ENCODE measurements around the gene LCAT.
"Not testable (repeated sequence)": the region's sequence is repeated elsewhere in the genome, so short reads cannot be mapped to it uniquely, and the experiment has no call there.

LCAT gene

GRCh38 chr16:67931712-67932461 lies 12.0 kb downstream of the LCAT start, which contains the start of gene CTRL:
Gene CTRL (minus strand): TSS chr16:67931862. CDS start chr16:67931852, 10 bp downstream.
- no peak for DNase-seq

DNA sequence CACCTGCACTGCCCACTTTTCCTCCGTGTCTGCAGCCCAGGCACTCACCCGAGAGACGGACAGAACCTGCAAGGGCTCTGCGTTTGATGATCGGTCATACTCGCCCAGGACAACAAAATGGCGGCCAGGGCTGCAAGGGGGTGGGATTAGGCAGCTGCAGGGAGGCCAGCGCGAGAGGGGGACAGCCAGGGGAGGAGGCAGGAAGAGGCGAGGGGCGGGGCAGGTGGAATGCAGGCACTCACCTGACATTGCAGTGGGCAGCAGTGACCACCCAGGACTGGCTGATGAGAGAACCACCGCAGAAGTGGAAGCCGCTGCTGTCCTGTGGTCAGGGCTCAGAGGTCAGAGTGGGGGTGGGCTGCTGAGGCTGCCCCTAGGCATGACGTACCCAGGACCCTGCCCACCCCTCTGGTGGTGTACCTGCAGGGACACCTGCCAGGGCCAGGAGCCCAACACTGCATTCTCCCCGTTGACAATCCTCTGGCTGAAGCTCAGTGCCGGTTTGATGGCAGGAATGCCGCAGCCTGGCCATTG lies 13.2 kb downstream of the LCAT start:
- no peak for DNase-seq

DNA sequence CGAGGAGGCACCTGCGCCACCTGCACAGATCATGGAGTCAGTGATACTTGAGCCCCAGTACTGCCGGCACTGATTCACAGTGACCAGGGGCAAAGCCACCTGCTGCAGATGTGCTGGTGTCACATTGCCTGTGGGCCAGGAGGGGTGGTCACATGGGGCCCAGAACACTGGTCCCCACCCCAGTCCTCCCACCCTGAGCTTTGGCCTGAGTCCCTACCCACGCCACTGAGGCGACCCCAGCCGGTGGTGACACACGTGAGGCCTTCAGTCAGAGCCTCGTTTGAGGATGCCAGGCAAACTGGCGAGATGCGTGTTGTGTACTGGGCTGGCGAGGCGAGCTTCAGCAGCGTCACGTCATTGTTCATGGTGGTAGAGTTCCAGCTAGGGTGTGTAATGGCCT lies 13.7 kb downstream of the LCAT start:
- no peak for DNase-seq

DNA sequence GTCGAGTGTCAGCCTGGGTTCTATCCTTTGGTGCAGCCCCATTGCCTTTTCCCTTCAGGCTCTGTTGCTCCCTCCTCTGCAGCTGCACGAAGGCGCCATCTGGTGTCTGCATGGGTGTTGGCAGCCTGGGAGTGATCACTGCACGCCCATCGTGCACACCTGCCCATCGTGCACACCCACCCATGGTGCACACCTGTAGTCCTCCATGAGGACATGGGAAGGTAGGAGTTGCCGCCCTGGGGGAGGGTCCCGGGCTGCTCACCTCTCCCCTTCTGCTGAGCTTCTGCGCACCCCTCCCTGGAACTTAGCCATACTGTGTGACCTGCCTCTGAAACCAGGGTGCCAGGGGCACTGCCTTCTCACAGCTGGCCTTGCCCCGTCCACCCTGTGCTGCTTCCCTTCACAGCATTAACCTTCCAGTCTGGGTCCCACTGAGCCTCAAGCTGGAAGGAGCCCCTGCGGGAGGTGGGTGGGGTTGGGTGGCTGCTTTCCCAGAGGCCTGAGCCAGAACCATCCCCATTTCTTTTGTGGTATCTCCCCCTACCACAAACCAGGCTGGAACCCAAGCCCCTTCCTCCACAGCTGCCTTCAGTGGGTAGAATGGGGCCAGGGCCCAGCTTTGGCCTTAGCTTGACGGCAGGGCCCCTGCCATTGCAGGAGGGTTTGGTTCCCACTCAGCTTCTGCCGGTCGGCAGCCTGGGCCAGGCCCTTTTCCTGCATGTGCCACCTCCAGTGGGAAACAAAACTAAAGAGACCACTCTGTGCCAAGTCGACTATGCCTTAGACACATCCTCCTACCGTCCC lies 15.2 kb downstream of the LCAT start:
- peak; percentile 23 for DNase-seq

- no peak for DNase-seq
Observed at GRCh38 chr16:67928147-67928546, 15.8 kb downstream of the LCAT start.

GRCh38 chr16:67927131-67927941 lies 16.6 kb downstream of the LCAT start:
- DNase-seq: no peak

DNA sequence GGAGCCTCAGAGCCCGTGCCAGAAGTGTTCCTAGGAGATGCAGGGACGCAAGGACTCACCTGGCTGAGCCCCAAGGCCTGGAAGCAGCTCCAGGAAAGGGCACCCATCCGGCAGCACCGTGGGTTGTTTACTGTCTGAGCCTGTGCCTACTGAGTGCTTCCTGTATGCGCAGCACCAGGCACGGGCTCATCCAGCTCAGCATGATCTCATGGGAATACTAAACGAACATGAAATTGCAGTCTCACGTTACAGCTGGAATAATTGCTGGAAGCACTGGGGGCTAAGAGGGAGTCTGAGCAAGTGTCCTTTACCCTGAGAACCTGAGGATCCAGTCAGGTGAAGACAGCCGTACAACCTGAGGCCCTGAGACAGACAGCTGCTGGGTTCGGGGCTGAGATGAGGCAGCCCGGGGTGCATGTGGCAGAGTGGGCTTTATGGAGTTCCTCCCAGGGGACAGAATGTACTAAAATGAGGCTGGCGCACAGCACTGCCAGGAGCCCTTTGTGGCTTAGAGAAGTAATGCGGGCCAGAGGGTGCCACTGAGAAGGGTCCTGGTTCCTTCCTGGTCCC lies 17.7 kb downstream of the LCAT start:
- no peak for DNase-seq

- DNase-seq: no peak
Observed at GRCh38 chr16:67924140-67924906, 19.6 kb downstream of the LCAT start.

- no peak for DNase-seq
Observed at GRCh38 chr16:67923414-67924116, 20.4 kb downstream of the LCAT start.

DNA sequence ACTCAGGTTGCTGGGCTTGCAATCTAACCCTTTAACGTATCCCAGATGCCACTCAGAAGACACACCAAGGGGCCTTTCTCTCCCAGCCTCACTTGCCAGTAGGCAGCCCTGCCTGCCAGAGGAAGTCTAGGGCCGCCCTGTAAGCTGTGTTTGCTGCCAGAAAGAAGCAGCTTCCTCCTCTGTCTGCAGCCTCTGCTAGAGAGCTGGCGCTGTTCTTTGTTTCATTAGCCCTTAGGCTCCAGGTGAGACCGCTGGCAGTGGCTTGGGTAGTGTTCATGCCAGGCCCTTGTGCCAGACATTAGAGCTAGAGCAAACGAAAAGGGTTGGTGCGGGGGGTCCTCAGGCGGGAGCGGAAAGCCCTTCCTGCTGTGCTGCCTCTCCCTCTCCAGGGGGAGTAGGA lies 21.2 kb downstream of the LCAT start:
- no peak for DNase-seq

- no peak for DNase-seq
Observed at GRCh38 chr16:67922221-67922620, 21.7 kb downstream of the LCAT start.

DNA sequence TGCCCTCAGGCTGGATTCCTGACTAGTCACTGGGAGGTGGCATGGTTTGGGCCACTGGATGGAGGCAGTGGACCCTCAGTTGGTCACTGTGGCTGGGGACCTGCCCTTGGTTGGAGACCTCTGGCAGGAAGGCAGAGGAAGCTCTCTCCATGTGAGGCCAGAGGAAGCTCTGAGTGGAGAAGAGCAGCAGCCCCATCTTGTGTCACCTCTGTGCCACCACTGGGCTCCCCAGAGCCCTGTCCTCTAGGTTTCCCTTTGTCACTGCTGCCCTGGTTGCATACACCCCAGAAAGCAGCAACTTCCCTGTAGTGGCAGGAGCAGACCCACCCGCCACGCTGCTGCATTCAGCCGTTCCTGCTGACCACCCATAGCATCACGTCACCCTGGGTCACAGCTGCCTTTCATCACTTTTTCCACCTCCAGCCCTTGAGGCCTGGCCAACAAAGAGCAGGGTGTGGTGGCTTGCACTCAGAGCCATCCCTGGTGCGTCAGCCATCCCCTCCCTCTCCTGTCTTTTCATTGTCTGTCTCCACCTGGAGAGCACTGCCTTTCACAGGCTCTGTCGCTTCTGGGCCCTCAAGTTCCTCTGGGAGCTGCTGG lies 24.2 kb downstream of the LCAT start:
- DNase-seq: no peak

DNA sequence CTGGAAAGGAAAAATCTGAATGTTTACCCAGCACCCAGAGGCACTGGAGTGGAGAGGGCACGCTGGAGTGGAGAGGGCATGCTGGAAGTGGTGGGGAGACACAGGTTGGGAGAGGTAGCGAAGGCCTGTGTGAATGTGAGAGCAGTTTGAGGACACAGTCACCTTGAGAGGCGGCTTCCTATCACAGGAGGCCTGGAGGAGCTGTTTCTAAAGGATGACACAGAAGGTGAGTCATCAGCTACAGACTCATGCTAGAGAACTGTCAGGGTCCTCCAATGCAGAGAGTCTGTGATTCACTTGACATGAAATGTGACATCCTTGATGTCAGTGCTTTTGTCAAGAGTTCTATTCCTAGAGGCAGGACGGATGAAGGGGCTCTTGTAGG lies 26.1 kb downstream of the LCAT start:
- peak; percentile 42 for DNase-seq

DNA sequence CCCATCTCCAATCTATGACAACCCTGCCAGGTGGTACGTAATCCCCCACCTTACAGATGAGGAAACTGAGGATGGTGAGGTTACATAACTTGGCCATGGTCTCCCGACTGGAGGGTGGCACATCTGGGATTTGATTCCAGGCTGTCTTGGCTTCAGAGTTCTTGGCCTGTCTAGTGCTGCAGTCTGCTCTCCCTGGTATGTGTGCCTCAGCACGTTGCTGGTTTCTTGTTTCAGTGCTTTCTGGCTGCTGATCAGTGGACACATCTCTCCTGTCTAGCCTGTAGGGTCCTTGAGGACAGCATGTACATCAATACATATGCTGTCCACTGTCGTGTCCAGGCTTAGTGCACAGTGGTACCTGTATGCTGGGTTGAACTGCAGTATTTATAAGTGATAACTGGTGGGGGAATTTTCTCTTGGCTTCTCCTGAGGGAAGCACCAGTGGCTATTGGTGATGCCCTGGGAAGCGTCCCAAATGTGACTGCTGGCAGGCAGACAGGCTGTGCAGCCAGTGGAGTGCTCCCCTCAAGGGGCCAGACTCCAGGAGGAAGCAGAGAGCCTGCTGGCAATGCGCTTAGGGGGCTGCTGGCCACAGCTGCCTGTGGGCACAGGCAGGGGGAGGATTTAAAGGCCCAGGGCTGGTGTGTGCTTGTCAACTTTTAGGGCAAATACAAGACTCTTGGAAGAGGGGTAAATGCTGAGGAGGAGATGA lies 26.6 kb downstream of the LCAT start:
- DNase-seq: no peak

DNA sequence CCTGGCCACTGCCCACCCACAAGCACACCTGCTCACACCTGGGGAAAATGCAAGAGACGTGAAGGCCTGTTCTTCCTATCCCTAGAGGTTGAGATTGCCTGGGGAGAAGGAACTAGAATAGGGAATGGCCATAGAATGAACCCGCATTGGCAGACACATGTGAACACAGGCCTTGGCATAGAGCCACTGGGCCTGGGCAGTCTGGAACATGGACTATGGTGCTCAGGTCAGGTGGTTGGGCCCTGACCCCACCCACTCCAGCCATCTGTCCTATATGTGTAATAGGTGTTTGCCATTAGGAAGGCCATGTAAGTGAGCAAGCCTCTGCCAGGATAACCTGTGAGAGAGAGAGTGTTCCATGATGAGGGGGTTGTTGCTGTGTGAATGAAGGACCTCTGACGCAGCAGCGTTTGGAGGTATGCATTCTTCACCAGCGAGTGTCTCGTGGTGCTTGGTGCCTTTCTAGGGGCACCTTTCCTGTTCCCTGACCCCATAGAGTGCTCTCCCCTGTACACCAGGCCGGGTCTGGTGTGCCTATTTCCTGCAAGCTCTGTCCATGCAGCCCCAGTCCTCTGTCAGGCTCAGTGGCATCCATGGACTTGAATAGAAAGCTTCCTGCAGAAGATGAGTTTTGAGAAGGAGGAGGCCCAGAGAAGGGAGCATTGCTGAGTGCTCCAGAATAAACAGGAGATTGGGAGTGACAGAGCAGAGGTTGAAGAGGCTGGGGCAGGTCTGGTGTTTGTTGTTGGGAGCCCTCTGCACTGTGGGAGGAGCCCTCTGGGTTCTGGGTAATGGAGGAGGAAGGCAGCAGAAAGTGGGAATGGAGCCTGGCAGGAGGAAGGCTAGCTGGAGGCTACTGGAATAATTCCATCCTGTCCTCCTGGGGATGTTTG lies 27.8 kb downstream of the LCAT start:
- no peak for DNase-seq

GRCh38 chr16:67915496-67915769 lies 28.5 kb downstream of the LCAT start:
- DNase-seq: not testable (repeated sequence)

GRCh38 chr16:67914758-67915495 lies 29.0 kb downstream of the LCAT start:
- DNase-seq: no peak

DNA sequence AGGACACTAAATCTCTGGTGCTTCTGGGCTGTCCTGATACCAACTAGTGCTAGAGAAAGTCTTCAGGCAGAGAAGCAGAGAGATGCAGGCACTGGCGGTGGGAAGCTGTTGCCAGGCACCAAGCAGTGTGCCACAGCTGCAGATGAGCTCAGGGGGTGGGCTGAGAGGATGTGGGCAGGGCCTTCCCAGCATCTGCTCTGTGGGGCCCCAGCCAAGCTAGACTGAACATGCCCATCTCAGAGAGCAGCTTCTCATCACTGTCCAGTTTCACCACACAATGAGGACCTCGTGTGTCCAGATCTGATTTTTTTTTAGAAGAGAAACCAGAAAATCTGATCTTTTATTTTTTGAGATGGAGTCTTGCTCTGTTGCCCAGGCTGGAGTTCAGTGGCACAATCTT lies 33.8 kb downstream of the LCAT start:
- no peak for DNase-seq

Measured in T1000 (cell line).